Measurements from ENCODE around the gene DOCK9.

- no peak for TF ChIP-seq CTCF (IDR thresholded peaks at IDR 0.05; ENCODE audit: poor library complexity)
- TF ChIP-seq EZH2phosphoT487 (IDR thresholded peaks at IDR 0.05; ENCODE audit: low read depth, severe bottlenecking, unreplicated experiment): no peak
- no peak for TF ChIP-seq EZH2 (IDR thresholded peaks at IDR 0.05; ENCODE audit: borderline replicate concordance)
Observed at GRCh38 chr13:98950705-98951104, 27.2 kb downstream of the DOCK9 start.

Measured in hepatocyte (in vitro differentiated cells).